ENCODE results near the gene CABP2. TPM values are rescaled to one million over a fixed set of nuclear protein-coding genes. Genes with fewer than 3 reads are reported as not detected.
"Not testable (repeated sequence)": the region's sequence is repeated elsewhere in the genome, so short reads cannot be mapped to it uniquely, and the experiment has no call there.

Gene CABP2
- not detected for total RNA-seq

DNA sequence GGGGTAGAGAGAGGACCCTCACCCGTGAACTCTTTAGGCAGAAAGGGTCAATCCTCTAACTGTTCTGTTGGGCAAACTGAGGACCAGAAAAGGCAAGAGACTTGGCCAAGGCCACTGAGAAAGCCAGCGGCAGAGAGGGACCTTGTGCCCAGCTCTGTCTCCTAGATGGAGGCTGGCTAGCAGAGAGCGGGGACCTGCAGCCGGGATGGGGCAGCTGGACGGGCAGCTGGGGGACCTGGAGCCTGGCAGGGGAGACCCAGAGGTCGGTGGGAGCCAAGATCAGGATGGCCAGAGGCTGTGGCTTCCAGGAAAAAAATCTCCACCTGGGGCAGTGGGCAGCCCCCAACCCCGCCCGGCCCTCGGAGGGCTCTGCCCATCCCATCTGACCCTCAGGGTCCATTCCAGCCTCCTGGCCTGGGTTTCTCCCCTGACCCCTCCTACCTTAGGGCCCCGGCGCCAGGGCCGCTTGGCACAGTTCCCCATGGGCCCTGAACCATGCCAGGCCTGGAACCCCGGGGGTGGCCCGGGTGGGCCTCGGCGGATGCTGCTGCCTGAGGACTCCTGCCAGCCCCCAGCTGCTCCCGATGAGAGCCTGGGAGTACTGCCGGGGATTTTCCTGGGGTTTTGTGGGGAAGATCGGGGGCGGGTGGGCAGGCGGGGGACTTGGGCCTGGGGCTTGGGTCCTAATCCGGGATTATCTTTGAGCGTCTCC is at the start of gene CABP2:
CABP2 (minus strand) TSS at position 603 of the 712 bp plus-strand sequence; CDS start at position 483, 120 bp downstream.
- POLR2A ChIA-PET = no interaction called here
- CTCF ChIA-PET = no interaction called here

DNA sequence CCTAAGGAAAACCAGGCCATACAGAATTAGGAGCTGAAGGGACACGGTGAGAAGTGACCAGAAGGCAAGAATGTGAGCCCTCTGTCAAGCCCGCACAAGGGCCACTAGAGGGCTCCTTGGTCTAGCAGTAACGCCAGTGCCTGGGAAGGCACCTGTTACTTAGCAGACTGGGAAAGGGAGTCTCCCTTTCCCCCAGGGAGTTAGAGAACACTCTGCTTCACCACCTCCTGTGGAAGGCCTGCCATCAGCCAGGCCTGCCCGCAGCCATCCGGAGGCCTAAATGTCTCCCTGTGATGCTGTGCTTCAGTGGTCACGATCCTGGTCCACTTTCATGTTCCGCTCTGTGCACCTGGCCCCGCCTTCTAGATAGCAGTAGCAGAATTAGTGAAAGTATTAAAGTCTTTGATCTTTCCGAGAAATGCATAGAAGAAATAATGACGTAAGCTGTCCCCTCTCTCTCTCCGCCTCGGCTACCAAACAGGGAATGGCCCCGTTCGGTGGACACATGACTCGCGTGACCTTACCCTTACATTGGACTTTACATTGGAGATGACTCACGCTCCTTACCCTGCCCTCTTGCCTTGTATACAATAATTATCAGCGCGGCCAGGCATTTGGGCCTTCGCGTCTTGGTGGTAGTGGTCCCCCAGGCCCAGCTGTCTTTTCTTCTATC is 49.6 kb upstream of the CABP2 start:
- POLR2A ChIA-PET = interaction anchor here (0.6 kb wide), 1 partner anchor 140 kb away, joined by 3 read pairs; no protein-coding TSS in a partner anchor

DNA sequence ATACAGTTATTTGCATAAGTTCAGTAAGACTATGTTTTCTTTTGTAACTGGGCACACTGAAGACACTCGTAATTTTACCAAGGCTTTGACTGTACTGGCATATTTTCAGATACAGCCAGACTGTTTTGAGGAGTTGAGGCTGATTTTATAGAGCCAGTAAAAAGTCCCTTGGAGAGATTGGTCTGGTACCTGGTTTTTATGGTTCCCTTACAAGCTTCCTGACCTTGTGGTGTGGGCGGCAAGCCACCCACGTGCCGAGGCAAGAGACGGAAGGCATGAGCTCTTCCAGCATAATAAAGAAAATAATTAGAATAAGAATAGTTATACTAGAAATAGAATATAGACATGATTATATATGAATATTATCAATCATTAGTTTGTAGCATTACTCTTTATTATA is 49.1 kb upstream of the CABP2 start:
- CTCF ChIA-PET = interaction anchor here (1.2 to 1.5 kb wide), 2 partner anchors 57 to 73 kb away, joined by 3 to 6 read pairs; partner anchors contain the start of gene NUDT8
- POLR2A ChIA-PET = interaction anchor here (0.6 kb wide), 1 partner anchor 141 kb away, joined by 3 read pairs; no protein-coding TSS in a partner anchor

More for the DNA sequence above, 49.6 kb upstream of the CABP2 start:
- CTCF ChIA-PET = interaction anchor here (1.2 to 1.5 kb wide), 2 partner anchors 56 to 73 kb away, joined by 3 to 6 read pairs; partner anchors contain the start of gene NUDT8

DNA sequence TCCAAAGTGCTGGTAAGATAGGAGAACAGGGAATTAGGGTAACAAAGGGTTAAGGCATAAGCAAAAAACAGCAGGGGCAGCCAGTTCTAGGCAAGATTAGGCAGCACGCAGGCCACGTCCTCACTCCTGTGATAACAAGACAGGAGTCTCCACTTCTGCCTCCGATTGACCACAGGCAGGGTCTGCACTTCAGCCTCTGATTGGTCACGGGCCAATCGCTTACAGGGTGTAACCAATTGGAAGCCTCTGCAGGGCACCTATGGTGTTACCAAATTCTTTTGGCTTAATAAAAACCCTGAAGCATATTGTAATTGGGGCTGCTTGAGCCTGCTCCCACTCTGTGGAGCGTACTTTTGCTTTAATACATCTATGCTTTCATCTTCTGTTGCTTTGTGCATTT is 48.2 kb upstream of the CABP2 start:
- ChIA-PET CTCF (interaction anchor here (1.2 kb wide), 1 partner anchor 74 kb away, joined by 3 read pairs; no protein-coding TSS in a partner anchor), POLR2A (no interaction called here)

DNA sequence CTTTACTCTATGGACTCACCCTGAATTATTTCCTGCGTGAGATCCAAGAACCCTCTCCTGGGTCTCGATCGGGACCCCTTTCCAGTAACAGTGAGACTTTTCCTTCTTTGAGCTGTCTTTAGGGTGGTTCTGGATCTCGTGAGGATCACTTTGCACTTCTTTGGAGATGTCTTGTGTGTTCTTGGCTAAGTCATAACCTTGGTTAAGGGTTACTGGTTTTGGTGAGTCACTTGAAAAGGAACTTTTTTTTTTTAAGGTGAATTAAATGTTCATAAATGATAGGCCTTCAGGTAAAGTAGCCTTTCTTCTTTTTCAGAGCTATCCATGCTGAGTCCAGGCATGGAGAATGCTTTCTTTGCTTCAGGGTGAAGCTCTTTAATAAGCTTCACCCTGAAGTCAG is 41.0 kb upstream of the CABP2 start:
- CTCF ChIA-PET = no interaction called here
- POLR2A ChIA-PET = no interaction called here

DNA sequence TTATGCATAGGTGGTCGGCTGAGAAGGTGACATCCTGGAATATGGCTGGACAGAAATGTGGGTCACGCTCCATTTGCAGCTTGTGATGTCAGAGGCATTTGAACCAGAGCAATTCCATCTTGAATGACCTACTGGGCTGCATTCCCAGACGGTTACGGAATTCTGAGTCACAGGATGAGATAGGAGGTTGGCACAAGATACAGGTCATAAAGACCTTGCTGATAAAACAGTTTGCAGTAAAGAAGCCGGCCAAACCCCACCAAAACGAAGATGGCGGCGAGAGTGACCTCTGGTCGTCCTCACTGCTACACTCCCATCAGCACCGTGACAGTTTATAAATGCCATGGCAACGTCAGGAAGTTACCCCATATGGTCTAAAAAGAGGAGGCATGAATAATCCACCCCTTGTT is 40.5 kb upstream of the CABP2 start:
- POLR2A ChIA-PET, CTCF ChIA-PET: not testable (repeated sequence)

DNA sequence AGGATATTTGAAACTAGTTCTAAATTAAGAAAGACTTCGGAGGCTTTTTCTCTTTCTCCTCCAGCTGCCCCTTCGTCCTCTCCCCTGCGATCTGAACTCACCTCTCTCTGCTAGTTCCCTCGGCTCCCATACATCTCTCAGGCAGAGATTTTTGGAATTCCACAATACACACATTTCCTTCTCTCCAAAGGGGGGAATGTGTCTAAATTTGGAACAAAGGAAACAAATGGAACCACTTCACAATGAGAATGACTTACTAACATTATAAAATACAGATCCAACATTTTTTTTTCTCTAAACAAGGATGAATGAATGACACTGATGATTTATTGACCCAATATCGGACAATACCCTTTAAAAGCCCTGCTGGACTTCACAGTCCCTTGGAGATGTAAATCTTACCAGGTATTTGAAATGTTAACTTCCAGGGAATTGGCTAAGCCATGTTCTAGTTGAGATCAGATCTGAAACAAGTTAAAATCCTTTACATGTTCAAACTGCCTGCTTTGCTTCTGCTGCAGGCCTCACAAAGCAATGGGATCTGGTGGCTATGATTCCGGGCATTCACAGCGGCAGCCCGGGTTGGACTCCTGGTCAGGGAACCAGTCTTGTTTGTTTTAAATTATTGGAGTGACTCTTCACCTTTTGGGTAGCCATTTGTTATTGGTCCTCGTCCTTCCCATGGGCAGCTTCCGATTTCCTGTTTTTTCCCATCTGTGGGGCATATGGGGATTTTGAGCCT is 39.9 kb upstream of the CABP2 start:
- ChIA-PET POLR2A (no interaction called here), CTCF (no interaction called here)

DNA sequence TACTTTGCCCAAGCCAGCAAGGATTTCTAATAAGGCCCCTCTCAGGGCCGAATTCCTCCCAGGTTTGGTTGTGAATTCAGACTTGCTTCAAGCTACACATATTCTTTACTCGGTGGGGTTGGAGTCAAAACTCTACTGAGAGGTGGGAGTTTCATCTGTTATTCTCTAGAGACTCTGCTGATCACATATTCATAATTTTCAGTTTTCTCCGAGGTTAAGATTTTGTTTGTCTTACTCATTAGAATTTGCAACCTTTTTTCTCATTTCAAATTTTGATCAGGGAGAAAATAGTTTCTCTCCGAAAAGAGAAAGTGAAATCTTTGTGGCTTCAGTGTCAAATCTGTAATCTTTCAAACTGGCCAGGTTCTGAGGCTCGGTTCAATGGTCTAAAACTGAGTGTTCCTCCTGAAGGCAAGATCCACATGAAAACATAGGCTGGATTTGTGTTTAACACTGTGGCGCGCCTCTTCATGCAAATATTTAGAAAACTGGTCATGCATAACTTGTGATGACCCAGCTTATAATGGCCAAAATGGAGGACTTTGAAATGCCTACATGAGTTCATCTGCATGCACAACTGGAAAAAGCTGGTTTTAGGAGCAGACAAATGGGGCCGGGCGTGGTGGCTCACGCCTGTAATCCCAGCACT is 38.8 kb upstream of the CABP2 start:
- ChIA-PET POLR2A (no interaction called here), CTCF (no interaction called here)

DNA sequence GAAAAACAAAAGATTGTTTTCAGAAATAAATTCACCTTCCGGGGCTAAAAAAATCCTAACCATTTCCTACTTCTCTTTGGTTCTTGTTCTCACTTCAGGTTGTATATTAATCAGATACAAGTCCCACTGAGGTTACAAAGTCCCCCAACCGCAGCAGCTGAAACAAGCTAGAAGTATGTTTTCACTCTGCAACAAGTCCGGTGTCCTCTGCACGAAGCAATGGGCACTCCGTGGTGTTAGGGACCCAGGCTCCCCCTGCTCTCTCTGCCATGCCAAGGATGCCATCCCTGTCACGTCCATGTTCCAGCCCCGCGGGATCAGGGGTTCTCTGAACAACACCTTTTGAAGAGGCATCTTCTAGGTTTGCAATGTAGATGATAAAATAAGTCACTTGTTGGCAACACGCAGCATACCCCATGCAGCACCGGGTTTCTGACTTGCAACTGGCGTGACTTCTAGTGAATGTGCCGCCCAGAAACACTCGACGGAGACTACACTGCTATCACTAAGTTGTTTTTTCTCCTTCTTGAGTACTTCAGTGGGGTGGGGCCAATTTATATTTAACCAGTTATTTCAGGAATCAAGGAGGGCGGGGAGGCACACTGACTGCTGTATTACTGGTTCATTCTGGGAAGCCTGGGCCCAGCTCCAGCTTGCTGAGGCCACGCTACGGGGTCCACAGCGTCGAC is 35.0 kb upstream of the CABP2 start:
- CTCF ChIA-PET = no interaction called here
- POLR2A ChIA-PET = no interaction called here

DNA sequence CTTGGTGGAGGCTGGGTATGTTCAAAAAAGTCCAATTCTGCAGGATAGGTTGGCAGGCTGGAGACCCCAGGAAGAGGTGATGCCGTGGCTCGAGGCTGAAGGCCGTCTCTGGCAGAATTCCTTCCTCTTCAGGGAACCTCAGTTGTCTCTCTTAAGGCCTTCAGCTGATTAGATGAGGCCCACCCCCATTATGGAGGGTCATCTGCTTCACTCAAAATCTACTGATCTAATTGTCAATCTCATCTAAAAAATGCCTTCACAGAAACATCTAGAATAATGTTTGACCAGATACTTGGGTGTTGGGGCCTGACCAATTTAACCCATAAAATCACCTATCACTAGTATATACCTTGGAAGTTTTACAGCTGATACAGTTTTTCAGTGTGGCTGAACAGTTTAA is 33.0 kb upstream of the CABP2 start:
- CTCF ChIA-PET = no interaction called here
- POLR2A ChIA-PET = no interaction called here

DNA sequence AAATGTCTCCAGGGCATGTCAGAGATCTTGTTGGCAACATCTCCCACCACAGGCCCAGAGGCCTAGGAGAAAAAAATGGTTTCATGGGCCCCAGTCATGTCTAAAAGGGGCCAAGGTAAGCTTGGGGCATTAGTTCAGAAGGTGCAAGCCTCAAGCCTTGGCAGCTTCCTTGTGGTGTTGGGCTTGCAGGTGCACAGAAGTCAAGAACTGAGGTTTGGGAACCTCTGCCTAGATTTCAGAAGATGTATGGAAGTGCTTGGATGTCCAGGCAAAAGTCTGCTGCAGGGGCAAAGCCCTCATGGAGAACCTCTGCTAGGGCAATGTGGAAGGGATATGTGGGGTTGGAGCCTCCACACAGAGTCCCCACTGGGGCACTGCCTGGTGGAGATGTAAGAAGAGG is 28.5 kb upstream of the CABP2 start:
- CTCF ChIA-PET, POLR2A ChIA-PET: not testable (repeated sequence)

DNA sequence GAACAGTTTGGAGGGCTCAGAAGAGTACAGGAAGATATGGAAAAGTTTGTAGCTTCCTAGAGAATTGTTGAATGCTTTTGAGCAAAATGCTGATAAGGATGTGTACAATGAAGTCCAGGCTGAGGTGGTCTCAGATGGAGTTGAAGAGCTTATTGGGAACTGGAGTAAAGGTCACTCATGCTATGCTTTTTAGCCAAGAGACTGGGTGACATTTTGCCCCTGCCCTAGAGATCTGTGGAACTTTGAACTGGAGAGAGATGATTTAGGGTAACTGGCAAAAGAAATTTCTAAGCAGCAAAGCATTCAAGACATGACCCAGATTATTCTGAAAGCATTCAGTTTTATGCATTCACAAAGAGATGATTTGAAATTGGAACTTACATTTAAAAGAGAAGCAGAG is 27.9 kb upstream of the CABP2 start:
- ChIA-PET CTCF (no interaction called here), POLR2A (no interaction called here)

DNA sequence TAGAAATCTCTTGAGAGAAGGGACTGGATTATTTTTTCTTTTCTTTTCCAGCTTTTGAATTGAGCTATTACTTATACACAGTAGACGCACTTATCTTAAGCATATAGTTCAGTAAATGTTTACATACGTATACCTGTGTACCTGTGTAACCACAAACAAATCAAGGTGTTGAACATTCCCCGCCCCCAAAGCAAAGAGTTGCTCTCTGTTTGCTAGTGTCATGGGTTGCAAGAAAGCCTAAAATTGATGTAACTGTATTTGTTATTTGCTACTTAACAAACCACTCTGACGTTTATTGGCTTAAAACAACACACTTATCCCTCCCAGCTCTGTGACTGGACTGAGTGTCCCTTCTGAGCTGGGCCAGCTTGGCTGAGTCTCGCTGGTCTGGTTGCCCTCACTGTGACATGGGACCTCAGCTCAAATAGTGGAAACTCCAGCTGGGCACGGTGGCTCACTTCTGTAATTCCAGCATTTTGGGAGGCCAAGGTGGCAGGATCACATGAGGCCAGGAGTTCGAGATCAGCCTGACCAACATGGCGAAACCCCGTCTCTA is 25.4 kb upstream of the CABP2 start:
- ChIA-PET CTCF (no interaction called here), POLR2A (no interaction called here)

DNA sequence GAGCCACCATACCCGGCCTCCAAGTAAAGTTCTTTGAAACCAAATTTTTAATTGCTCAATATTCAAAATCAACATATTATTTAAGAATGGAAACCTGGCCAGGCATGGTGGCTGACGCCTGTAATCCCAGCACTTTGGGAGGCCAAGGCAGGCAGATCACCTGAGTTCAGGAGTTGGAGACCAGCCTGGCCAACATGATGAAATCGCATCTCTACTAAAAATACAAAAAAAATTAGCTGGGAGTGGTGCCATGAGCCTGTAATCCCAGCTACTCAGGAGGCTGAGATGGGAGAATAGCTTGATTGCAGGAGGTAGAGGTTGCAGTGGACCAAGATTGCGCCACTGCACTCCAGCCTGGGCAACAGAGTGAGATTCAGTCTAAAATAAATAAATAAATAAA is 24.9 kb upstream of the CABP2 start:
- CTCF ChIA-PET, POLR2A ChIA-PET: not testable (repeated sequence)

DNA sequence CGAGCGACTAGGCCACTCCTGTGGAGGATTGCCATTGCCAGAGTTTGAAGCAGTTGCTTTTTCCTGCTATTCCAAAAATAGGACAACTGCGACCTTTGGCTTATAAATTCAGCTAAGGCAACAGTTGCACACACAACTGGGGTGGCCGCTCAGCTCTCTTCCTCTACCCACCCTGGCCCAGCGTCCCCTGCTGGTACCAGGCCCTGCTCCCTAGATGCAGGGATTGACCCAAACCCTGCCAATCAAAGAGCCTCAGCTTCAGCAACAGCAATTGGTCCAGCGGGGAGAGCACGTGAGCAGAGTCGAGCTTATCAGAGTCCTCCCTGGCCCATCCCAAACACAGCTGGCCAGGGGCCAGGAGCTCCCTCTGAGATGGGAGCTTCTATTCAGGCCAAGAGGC is 22.0 kb upstream of the CABP2 start:
- CTCF ChIA-PET = no interaction called here
- POLR2A ChIA-PET = no interaction called here

DNA sequence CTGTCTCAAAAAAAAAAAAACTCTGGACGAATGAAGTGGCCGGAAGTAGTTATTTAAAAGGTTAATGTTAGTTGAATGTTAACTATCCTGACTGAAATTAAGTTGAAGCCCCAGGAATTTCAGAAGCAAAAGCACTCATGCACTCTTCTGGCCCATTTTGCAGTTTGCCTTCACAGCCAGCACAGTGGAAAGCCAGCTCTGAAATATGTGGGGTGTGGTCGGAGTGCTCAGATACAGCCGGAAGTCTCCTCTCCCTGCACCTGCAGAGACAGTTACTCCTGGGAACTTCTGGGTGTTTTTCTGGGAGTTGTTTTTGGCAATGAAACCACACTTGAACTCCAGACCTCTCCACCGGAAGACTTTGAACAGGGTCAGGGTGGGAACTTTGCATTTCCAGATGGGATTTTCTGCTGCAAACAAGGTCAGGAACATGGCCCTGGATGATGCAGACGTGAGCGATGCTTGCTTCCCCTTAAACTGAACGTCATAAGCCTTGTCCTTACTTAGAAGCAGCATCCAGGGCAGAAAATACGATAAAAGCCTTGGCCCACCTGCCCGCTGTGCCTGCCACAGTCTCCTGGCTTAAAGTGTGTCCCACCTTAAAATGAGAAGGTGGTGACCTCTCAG is 21.5 kb upstream of the CABP2 start:
- CTCF ChIA-PET = no interaction called here
- POLR2A ChIA-PET = no interaction called here

DNA sequence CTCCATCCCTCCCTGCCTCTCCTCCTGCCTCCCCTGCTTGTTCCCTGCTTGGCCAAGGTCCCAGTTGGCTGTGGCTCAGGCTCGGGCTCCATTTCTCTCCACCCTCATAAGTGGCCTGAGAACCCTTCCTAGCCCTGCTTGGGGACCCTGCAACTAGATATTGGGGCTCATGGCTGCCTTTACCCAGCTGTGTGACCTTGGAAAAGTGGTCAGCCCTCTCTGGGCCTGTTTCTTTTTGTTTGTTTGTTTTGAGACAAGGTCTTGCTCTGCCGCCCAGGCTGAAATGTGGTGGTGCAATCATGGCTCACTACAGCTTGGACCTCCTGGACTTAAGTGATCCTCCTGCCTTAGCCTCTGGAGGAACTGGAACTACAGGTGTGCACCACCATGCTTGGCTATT is 20.3 kb upstream of the CABP2 start:
- POLR2A ChIA-PET = no interaction called here

DNA sequence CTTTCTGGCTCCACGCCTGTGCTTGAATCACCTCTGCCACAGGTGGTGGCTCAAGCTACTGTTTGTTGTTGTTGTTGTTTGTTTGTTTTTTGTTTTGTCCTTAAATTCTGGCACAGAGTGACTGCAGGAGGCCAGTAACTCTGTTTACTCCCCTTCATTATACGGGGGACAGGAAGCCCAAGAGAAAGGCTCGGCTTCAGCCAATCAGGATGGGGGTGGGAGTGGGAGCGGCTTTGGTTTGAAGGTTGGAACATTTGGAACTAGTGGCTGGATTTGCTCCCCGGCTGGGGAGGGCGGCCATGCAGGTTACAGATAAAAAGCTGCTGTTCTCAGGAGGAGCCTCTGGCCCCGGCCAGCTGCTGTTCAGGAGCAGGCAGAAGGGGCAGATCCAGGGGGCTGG is 19.7 kb upstream of the CABP2 start:
- POLR2A ChIA-PET = no interaction called here
- CTCF ChIA-PET = no interaction called here

More for the DNA sequence above, 20.3 kb upstream of the CABP2 start:
- CTCF ChIA-PET = no interaction called here

DNA sequence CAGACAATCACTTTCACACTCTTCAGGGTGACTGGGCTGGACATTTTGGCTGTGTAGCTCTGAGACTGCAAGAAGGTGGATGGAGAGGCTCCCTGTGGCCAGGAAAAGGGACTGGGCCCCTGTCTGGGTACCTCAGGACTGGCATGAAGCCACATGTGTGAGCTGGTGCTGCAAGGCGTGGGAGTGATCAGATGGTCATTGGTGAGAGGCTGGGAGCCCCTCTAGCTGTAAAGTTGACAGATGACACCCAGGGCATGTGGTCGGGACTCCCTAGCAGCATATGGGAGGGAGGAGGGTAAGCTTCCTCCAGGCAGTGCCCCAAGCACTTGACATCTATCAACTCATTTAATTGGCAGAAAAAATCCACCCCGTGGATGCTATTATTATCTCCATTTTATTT is 18.9 kb upstream of the CABP2 start:
- ChIA-PET POLR2A (no interaction called here), CTCF (interaction anchor here (1.1 kb wide), 1 partner anchor 159 kb away, joined by 3 read pairs; no protein-coding TSS in a partner anchor)
